ENCODE measurements around the gene KDM4C.

Gene KDM4C

DNA sequence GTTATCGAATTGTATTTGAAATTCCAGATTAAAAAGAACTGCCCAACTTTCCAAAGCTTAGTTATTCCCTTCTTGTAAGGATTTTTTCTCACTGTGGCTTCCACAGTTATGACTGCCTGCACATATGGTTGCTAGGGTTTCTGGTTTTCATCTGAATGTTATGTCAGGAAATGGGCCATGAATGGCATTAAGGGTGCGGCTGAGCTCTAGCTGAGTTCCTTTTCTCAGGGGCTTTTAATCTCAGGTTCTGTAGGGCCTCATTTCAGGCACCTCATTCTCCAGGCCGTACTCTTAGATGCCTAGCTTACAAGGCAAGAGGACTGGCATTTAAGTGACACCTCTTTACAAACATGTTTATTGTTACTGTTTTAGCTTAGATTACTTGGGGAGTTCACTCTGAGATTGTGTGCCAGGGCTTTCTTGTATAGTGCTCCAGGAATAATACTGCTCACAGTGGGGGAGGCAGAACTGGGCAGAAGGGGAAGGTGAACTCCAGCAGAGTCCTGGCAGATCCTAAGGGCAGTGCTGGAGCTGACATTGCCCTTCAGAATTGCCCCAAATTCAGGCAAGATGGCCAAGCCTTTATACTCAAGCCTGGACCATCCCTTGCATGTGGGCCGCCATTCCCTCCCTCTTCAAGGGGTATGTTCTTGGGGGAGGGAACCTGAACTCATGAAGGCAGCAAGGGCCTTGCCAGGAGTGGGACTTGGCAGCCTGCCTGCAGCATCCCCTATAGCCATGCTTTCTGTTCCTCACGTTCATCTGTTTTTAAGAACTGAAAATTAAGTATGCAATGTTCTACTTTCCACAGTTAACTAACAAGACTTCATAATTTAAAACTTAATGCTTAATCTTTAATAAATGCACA, 111.5 kb downstream of the KDM4C start:
- DNase-seq (ENCODE audit: low spot score): no peak

DNA sequence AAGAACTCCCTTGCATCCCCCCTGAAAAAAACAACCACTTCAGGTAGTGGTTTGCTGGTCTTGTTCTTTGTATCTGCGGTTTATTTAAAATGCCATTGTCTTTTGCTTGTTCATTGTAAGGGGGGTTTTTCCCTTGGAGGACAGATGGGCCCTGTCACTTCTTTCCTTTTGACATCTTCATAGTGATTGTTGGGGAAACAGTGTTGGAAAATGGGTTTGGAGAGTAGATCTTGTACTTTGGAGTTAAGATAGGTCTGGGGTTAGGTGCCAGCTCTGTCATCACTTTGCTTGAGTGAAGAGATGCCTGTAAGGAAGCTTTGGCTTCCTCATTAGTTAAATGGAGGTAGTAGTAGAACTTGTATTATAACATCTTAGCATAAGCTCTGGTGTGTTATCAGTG, 112.4 kb downstream of the KDM4C start:
- DNase-seq (ENCODE audit: low spot score): no peak

DNA sequence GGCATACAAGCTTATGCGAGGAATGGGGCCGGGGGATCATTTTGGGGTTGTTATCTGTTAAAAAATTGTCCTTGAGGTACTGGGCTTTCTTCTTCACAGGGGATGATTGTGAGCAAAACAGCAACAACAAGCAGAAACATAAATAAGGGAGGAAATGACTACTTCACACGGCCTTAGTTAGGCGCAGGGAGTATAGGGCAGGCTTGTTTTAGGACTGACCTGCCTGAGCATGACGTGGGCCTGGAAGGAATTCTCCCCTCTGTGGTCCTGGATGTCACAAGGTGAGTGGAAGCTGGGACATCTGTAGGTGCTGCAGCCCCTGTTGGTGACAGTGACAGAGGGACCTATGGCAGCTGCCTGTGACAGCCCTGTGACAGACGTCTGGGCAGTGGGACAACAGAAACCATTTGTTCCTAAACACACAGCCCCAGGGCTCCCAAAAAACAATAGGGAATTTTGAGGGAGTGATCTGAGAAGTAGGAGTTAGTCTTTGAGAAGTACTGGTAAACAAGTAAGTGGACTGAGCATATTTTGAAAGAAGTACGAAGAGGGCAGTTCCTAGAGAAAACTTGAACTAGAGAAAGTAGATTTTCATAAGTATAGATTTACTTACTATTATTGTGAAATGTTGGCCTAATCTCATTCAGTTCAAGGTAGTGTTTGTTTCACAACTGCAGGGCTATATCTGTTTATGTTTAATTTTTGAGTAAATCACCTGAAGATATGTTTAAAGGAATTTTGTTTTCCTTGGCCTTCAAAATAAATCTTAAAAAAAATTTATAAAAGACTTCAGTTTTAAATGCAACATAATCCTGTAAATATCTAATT, 113.1 kb downstream of the KDM4C start:
- no peak for DNase-seq (ENCODE audit: low spot score)

DNA sequence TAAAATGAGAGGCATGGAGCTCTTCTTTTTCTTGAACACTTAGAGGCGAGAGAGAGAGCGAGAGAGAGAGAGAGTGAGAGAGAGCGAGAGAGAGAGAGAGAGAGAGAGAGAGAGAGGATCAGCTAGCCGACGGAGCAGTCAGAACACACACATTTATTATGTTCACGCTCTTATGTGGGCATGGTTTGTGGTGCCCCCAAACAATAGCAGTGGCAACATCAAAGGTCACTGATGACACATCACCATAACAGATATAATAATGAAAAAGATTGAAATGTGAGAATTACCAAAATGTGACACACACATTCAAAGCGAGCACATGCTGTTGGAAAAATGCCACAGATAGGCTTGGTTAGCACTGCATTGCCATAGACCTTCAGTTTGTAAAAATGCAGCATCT, 116.1 kb downstream of the KDM4C start:
- DNase-seq (ENCODE audit: low spot score): no peak

DNA sequence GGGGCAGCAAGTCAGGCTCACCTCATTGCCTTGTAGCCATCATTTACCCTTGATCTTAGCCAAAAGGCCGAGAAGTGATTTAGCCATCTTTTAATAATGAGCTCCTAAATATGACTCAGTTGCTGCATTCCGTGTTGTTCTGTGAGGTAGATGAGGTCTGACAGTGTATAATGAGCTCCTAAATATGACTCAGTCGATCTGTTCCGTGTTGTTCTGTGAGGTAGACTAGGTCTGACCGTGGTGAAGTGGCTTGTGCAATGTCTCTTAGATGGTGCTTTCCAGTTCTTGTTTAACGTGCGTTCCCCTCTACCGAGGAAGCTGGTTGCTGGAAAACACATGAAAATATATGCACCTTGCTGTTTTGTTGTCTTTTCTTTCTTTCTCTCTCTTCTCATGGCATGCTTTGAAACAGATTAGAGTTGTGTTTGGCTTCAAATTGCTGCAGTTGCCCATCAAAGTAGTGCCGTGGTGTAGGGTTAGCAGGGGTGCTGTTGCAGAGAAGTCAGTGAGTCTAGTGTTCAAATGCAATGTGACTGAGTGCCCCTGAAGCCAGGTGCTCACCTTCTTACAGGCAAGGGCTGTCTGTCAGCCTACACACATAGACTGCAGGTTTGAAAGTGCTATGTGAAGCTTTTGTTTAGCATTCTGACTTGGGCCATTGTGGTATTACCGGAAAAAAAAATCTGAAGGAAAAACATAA, 118.6 kb downstream of the KDM4C start:
- peak; percentile 26 for DNase-seq (ENCODE audit: low spot score)

DNA sequence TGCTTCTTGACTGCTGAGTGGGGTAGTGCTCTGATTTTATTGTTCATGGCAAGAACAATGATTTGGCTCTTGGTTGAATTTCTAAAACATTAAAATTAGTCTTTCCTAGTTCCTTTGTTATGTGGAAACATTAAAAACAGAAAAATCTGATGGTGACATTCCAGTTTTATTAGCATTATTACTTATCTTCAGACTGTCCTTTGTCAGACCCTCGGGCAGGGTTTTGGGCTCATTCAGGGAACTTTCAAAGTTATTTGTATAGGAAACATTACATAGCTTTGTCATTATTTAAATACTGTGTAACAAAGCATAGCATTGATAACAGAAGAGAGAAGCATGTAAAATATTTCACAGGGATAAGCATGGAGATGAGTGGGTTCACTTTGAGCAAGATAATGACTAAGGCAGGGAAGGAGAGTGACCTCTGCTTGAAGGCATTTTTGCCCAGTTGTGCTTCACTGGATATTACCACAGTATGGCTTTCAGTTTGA, 119.9 kb downstream of the KDM4C start:
- DNase-seq (ENCODE audit: low spot score): peak; percentile 92

DNA sequence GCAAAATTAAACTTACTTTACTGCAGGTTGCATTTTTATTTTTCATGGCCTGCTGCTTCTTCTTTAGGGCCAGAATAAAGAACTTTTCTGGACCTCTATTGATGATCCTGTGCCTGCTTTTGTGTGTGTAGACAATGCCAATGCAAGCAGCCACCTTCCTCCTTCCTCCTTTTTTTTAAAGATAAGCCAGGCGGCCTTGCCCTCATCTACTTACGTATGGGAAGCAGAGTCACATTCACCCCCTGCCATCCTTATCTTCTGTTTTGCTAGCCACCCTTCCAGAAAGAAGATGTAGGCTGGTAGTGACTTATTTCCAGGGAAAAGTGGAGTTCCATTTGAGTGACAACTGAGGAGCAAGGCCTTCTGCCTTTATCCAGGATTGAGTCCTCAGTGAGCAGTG, 122.9 kb downstream of the KDM4C start:
- DNase-seq (ENCODE audit: low spot score): no peak

DNA sequence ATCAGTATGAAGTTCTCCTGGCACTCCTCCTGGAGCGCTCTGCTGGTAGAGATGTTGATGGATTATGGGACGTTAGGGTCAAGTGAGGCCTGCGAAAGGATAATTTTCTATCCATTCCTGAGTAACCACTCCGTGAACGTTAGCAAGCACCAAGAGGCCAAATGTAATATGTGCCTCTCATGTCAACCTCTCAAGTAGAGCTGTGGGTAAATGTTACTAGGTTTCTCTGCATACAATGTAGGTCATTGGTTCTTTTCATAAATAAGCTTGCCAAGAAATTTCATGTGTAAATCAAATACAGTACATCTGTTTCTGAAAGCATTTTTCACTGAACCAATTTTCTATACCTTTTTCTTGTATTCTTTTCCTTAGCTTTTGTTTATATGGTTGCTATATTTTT, 126.3 kb downstream of the KDM4C start:
- no peak for DNase-seq (ENCODE audit: low spot score)

DNA sequence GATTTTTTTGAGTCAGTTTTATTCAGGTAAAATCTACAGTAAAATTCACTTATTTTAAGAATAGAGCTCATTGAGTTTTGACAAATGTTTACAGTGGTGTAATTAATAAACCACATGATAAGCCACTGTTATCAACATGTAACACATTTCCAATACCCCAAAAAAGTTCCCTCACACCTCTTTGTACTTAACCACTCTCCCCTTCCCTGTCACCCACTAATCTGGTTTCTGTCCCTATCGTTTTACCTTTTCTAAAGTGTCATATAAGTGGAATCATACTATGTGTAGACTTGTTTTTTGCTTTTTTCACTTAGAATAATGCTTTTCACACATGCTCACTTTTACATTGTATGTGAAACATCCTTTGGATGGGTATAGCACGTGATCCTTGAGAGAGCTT, 127.2 kb downstream of the KDM4C start:
- no peak for DNase-seq (ENCODE audit: low spot score)

DNA sequence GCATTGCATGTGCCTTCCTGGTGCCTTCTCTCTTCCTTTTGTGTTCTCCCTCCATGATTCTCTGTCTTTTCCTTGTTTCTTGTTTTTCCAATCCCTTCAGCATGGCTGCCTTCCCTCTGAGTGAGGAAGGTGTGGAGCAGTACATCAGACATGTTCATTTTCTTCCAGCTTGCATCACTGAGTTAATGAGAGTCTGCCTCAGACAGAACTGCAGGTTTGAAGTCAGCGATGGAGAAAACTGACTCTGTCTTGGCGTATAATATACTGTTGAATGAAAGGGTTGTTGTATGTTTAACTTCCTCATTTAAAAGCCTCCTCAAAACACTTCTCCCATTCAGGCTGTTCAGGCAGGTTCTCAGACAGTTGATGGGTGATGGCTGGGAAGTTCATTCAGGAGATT, 129.3 kb downstream of the KDM4C start:
- DNase-seq (ENCODE audit: low spot score): no peak

DNA sequence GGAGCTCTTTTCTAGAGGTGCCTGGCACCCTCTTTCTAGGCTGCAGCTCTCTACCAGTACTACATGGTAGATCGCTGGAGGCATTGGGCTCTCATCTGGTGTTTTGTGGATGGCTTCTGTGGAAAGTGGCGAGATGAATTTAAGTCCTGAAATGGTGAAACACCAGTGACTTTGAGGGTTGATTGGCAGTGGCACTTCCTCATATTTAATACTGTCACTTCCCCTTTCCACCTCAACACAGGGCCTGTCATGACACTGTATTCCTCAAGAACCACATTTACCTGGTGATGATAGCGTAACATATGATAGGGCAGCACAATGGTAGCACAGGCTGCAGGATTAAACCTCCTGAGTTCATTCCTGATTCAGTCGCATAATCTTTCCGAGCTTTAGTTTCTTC, 132.1 kb downstream of the KDM4C start:
- no peak for DNase-seq (ENCODE audit: low spot score)

DNA sequence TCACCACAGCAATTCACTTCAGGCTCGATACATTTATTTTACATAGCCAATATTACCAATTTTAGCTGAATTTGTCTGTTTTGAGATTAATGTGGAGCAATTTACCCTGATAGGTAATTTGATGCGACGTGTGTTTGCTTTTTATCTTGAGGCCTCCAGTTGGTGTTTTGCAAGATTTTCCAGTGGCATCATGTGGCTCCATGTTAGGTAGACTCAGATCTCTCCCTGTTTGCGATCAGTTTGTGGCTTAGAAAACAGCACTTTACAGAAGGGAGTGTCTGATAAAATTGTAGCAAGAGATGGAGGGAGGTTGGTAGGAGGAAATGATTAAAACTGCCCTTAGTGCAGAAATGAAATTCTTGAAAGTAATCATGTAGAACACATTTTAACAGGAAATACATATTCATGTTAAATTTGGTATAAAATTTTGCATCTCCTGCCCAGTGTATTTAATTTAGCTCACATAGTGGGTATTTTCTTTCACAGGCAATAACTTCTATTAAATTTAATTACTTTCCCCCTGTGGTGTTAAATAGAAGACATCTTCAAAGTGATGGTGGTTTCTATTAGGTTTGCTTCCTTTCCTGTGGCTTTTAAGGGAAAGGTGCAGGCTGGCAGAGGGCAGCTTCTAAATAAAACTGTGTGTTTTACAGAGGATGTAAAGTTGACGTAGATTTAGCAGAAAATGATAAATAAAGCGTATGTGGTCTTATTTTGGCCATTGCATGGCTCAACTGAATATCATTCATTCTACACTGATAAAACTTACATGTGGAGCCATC, 135.8 kb downstream of the KDM4C start:
- no peak for DNase-seq (ENCODE audit: low spot score)

DNA sequence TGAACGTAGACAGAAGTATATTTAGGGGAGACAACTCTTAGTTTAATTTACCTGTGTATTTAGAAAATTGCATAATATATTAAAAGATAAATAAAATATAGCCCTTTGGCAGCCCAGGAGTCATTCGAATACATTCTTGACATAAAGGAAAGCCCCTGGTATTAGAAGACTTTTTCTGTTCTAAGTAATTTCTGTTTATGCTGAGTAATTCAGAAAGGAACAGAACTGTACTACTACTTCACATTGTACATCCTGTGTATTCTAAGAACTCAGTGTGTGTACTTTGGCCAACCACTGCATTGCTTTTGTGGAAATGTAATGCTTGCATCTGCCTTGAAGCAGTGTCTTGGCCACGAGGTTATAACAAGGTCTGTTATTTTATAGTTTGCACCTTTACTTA, 136.4 kb downstream of the KDM4C start:
- DNase-seq (ENCODE audit: low spot score): no peak

DNA sequence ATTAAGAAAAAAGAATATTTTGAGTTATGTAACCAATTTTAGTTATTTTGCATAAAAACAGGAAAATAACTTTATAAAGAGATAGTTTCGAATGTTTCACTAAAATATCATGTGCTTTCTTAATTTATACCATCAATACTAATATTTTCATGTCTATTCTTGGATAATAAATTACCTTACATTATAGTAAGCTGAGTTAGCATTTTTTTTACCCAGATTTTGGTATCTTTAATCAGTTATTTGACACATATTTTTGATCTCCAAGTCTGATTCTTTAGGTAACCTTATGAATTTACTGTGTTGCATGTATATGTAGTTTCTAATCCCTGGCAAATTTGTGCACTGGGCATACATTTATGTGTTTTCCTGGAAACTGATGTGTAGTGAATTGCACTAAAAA, 138.0 kb downstream of the KDM4C start:
- DNase-seq (ENCODE audit: low spot score): no peak

DNA sequence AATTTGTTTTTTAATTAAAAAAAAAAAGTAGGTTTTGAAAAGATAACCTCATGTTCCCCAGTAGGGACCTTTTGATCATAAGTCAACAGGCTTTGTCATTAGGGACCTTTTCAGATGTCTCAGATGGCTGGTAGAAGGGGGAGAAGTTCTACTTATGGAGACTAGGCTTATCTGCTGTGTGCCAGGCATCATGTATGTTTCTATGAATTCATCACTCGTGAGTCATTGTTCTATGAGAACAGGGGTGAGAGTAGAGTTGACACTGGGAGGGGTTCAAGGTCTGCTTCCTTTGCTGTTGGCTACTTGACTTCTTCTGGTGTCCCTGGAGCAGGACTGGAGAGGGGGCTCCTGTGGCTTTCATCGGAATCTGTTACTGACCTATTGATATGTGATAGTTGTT, 138.8 kb downstream of the KDM4C start:
- peak; percentile 28 for DNase-seq (ENCODE audit: low spot score)

DNA sequence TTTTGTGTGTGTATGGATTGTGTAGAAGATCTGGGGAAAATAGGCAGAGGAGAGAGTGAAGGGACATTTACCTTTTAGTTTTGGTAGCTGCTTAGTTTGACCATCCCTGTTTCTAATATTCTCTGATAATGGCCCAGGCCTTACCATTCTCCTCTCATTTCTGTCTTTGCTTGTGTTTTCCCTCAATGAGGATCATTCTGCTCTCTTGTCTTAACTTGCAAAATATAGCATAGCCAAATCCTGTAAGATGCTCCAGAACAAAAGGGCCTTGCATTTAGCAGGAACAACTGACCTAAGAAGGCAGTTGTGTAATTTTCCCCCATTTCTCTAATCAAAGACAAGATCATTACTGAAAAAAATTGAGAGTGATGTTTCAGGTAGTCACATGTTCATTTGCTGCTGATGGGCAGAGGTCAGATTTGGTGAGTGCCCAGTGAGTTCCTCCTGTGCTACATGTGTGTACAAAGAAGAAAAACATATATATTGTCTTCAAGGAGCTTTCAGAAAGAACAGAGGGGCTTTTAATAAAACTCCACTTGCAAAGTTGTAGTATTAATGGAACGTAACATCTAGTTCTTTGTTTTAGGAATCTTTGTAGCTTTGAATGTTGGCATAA, 139.5 kb downstream of the KDM4C start:
- DNase-seq (ENCODE audit: low spot score): no peak

DNA sequence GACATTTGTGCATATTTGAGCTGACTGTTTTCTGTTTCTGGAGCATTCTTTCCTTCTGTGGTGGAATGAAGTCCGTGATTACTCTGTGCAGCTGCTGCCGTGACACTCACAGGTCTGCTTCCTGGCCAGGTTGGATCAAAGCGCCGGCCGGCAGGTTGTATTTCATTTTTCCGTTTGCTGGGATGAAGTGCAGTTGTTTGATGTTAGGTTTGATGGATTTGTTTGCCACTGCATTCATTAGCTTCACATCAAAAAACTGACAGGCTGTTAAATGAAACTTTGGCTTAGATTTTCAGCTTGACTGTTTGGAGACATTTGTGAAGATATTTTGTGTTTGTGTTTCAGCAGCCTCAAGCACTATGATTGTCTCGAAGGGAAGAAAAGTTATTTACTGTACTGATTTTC, 140.1 kb downstream of the KDM4C start:
- no peak for DNase-seq (ENCODE audit: low spot score)

DNA sequence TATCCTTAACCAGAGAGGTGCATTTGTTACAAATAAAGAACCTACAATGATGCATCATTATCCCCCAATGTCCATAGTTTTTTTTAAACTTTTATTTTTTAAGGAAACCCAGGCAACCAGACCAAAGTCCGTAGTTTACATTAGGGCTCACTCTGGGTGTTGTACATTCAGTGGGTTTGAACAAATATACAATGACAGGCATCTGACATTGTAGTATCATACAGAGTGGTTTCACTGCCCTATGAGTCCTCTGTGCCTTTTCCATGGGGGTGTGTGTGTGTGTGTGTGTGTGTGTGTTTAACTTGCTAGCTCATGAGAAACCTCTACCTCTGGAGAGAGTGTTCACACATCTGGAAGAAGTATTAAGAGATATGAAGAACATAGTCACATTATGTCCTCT, 141.5 kb downstream of the KDM4C start:
- no peak for DNase-seq (ENCODE audit: low spot score)

DNA sequence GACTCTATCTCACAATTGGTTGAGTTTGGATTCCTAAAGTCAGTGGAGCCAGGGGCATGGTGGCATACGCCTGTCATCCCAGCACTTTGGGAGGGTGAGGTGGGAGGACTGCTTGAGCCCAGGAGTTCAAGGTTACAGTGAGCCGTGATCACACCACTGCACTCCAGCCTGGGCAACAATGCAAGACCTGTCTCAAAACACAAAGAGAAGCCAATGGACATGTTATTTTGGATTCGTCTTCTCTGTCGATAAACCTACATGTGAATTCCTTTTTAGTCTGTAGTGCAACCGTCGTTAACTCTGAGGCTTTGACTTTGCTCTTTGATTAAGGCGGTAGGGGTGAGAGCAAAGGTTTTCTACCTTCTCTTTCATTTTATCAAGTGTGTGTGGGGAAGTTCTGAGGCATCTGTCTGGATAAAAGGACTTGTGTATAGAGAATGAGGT, 142.7 kb downstream of the KDM4C start:
- no peak for DNase-seq (ENCODE audit: low spot score)

DNA sequence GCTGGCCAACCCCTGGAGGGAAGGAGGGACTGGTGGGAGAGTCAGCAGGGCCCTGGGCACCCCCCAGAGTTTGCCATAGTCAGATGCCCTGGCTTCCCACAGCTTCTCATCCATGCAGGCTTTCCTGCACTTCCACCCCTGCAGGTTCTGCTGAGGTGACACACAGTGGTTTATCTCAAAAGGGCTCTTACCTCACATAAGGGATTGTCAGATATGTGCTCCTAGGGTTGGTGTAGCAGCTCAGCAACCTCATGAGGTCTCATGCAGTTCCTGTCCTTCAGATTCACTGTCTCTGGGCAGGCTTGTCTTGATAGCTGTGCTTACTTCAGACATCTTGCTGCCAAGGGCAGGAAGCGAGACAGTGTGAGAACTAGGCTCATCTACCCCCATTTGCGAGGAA, 143.4 kb downstream of the KDM4C start:
- DNase-seq (ENCODE audit: low spot score): peak; percentile 28

DNA sequence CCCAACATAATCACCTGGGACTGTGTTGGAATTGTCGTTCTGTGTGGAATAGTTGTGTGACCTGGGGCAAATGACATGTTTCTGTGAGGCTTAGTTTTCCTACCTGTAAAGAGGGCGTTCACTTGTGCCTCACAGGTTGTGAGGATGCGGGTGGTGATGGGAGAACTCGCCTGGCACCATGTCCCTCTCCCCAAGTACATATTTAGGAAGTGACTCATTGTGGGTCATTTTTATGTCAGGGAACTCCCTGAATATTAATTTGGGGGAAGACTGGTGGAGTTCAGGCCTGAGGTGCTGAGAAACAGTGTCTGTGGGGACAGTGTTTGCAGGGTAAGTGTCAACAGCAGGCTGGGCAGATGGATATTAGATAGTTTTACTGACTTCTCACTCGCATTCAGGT, 144.7 kb downstream of the KDM4C start:
- peak; percentile 77 for DNase-seq (ENCODE audit: low spot score)

All from kidney tubule cell (primary cell).